Pancreas (tissue), 10 donors: ENCODE data around the gene RBMS3. TPM values are rescaled to one million over a fixed set of nuclear protein-coding genes. Genes with fewer than 3 reads are reported as not detected.

Source experiments
- ATAC-seq, 4 donors: fragments of 200-7000 bp; cut with Tn5 transposase; one replicate each; pipeline versions ENCODE4 v1.8.0 to v1.9.1; 2020; ENCODE audit warnings: mild to moderate bottlenecking in 4 of 4, moderate library complexity in 4 of 4
- DNase-seq, 6 donors: peaks; one replicate each; pipeline ENCODE4 v3.0.0-alpha.2; 2020
- FAIRE-seq: peaks from 2 replicates; lab custom pipeline; 2012; peaks lifted over from hg19 to GRCh38; lab: Jason Lieb, UNC
- H3K27ac ChIP-seq, 4 donors: fragments of 200-600 bp; sonication (generic); 1 replicate in 3 of 4; 2 replicates in 1 of 4; pipeline versions ENCODE4 v1.5.0 to v1.8.0; 2020
- H3K27me3 ChIP-seq, 4 donors: fragments of 200-600 bp; one replicate each; pipeline ENCODE4 v1.8.0; 2021
- H3K36me3 ChIP-seq, 3 donors: fragments of 200-600 bp; sonication (generic) in 1 of 3; one replicate each; pipeline versions ENCODE4 v1.5.0 to v1.8.0; 2020 to 2021
- H3K4me1 ChIP-seq, 3 donors: fragments of 200-600 bp; one replicate each; pipeline ENCODE4 v1.8.0; 2021
- H3K4me3 ChIP-seq, 4 donors: fragments of 200-600 bp; sonication (generic) in 2 of 4; one replicate each; pipeline versions ENCODE4 v1.5.0 to v1.8.0; 2020 to 2021
- H3K9me3 ChIP-seq, 4 donors: fragments of 200-600 bp; one replicate each; pipeline ENCODE4 v1.8.0; 2021
- WGBS, 2 donors: extraction: QIAGEN DNeasy Blood & Tissue Kit; methylation state at CpG; one replicate each; pipeline ENCODE4 v1.1.7; 2013; 5-methylcytosine and 5-hydroxymethylcytosine counted together
- intact Hi-C, 3 donors: fragments of 100-400 bp; cut with DNase I; formaldehyde crosslinking; loops; one replicate each; pipeline versions ENCODE4 v1.11.1 to v1.14.2; 2022
- polyA plus RNA-seq, 2 donors: library from polyadenylated mRNA; stranded (reverse); fragments of 200-250 nt; gene quantifications; one replicate each; pipeline ENCODE4 v1.2.3, GENCODE V29; 2013
- total RNA-seq, 6 donors: library from RNA; stranded (reverse); fragmentation: NEBNext Ultra II Directional in 4 of 6; extraction: Animal tissue kit (Norgen Biotek cat#: 25700) in 4 of 6; gene quantifications; one replicate each; pipeline versions ENCODE4 v1.2.1 to v1.2.4, GENCODE V29; 2021 to 2023
- TF ChIP-seq, protein P1 (sequence below), 4 donors: fragments of 200-600 bp; sonication (generic) in 3 of 4; IDR thresholded peaks; one replicate each; pipeline versions ENCODE4 v1.5.0 to v1.8.0; 2021; ENCODE audit warnings: antibody characterized with exemption in 4 of 4
- donor health status: healthy with polysubstance abuse.
- donor health status: DM: no; HTN: no; CAD: no; lungs with moderate emphysema.
- donor health status: DM: no; HTN: no; CAD: no.
- donor health status: control.
- donor health status: control.
- donor health status: Bipolar disorder and iron deficiency.
- donor health status: DM: yes; HTN: yes; CAD: no.
- donor health status: DM: no; HTN: no; CAD: no.
- donor health status: DM: no; HTN: no; CAD: no.
- donor health status: DM: yes; HTN: yes; CAD: no.

RBMS3 gene
- total and polyA plus RNA-seq, 8 donors: 4.0 to 10.0 (median 6.6) TPM

DNA sequence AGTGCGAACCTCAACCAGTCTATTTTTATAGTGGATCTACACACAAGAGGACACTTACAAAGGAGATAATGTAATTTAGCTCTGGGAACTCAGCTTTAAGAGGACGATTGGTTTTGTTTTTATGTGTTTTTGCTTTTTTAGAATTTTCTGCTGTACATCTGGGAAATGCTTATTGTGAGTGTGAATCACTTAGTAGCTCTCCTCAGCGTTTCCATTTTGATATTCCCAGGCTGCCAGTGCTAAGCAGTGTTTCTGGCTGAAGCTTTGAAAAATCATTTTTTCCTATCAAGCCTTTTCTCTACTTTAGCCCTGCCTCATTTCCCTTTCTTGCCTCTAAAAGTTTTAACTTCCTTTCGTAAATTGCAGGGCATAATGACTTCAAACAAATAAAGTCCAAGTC lies 117.9 kb downstream of the RBMS3 start:
- 50 to 52% methylated on average over 4 of the region's 4 CpGs for WGBS, 2 donors
- no peak for FAIRE-seq

DNA sequence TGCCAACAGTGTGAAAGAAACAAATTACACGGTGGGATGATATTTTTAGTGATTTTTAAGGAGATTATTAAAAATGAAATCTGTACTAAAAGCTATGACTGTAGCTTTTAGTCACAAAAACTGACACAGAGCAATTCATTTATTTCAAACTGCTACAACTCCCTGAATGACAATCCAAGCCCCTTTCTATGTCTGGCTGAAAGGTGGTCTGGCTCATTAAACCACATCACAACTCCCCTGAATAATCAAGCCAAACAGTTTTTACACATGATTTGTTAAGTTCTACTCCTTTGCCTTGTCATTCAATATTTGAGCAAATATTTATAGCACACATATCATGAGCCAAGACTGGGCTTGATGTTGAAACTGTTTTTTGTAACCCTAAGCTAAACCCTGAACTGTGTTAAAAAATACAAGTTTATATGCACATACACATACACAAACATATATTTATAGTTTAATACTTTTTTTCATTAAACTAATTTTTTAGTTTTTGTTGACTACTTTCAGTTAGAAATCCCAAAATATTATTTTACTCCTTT lies 125.5 kb downstream of the RBMS3 start:
- Histone ChIP-seq H3K27me3 (no peaks in the 10 kb centered on the region), H3K4me3 (no peak overlapping the region), H3K36me3 (no peaks in the 10 kb centered on the region), H3K4me1 (no peaks in the 10 kb centered on the region), H3K9me3 (no peaks in the 10 kb centered on the region), H3K27ac (no peak overlapping the region)
- no peak for DNase-seq
- 14 to 25% methylated on average over 1 of the region's 1 CpG for WGBS, 2 donors
- FAIRE-seq: peak; percentile 39
- TF ChIP-seq, protein P1, sequence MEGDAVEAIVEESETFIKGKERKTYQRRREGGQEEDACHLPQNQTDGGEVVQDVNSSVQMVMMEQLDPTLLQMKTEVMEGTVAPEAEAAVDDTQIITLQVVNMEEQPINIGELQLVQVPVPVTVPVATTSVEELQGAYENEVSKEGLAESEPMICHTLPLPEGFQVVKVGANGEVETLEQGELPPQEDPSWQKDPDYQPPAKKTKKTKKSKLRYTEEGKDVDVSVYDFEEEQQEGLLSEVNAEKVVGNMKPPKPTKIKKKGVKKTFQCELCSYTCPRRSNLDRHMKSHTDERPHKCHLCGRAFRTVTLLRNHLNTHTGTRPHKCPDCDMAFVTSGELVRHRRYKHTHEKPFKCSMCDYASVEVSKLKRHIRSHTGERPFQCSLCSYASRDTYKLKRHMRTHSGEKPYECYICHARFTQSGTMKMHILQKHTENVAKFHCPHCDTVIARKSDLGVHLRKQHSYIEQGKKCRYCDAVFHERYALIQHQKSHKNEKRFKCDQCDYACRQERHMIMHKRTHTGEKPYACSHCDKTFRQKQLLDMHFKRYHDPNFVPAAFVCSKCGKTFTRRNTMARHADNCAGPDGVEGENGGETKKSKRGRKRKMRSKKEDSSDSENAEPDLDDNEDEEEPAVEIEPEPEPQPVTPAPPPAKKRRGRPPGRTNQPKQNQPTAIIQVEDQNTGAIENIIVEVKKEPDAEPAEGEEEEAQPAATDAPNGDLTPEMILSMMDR (IDR thresholded peaks at IDR 0.05): no peak
- intact Hi-C loops: no loop called here
- no peak for ATAC-seq

More for the DNA sequence above, 117.9 kb downstream of the RBMS3 start:
- ATAC-seq: no peak
- Histone ChIP-seq H3K36me3 (no peaks in the 10 kb centered on the region), H3K4me3 (no peak overlapping the region), H3K27ac (no peak overlapping the region), H3K9me3 (no peaks in the 10 kb centered on the region), H3K4me1 (no peaks in the 10 kb centered on the region), H3K27me3 (no peaks in the 10 kb centered on the region)
- intact Hi-C loops: no loop called here
- TF ChIP-seq, protein P1 (IDR thresholded peaks at IDR 0.05): no peak
- DNase-seq: no peak

DNA sequence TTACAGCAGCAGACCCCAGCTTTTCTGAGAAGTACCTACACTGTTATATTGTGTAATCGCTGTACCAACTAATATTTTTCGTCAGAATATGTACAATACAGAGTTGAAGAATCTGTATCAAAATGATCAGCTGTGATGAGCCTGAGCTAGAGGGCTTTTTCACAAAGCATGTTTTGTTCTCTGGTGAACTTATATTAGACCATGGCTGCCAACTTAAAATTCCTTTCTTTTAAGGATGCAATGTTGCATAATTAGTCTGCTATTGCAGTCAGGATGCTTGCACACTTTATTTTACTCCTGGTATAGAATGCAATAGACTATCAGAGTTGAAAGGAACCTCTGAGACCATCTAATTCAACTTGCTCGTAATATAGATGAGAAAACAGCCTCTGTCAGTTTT lies 127.8 kb downstream of the RBMS3 start:
- TF ChIP-seq, protein P1 (IDR thresholded peaks at IDR 0.05): no peak
- H3K4me3 ChIP-seq: no peak overlapping the region
- no peak for DNase-seq
- 76 to 81% methylated on average over 3 of the region's 3 CpGs for WGBS, 2 donors
- intact Hi-C loops: no loop called here
- no peaks in the 10 kb centered on the region for H3K27me3 ChIP-seq
- H3K9me3 ChIP-seq: no peaks in the 10 kb centered on the region
- ATAC-seq: no peak
- H3K4me1 ChIP-seq: no peaks in the 10 kb centered on the region
- FAIRE-seq: no peak
- no peaks in the 10 kb centered on the region for H3K36me3 ChIP-seq
- no peak overlapping the region for H3K27ac ChIP-seq

DNA sequence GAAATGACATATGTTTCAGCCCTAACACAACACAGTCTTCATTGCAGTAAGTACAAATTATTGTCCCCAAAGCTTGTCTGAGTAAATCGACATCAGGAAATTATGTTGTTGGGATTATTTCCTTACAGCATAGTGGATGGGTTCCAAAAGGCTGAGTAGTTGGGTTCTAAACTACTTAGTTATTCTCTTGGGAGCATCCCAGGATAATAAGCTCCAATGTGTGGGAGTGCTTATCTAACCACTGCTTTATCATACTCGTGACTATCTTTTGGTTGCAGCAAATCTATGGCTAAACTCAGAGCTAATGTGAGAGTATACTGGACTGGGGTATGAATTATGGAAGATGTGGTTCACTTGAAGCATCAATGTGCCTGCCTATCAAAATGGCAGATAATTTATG lies 128.5 kb downstream of the RBMS3 start:
- TF ChIP-seq, protein P1 (IDR thresholded peaks at IDR 0.05): no peak
- intact Hi-C loops: no loop called here
- ATAC-seq: peak in 1 of 4 donors; percentile 38
- WGBS, 2 donors: 59 to 65% methylated on average over 2 of the region's 2 CpGs
- no peak overlapping the region for H3K27ac ChIP-seq
- no peak overlapping the region for H3K4me3 ChIP-seq
- no peaks in the 10 kb centered on the region for H3K9me3 ChIP-seq
- no peak for FAIRE-seq
- H3K4me1 ChIP-seq: no peaks in the 10 kb centered on the region
- no peaks in the 10 kb centered on the region for H3K36me3 ChIP-seq
- no peak for DNase-seq
- no peaks in the 10 kb centered on the region for H3K27me3 ChIP-seq

DNA sequence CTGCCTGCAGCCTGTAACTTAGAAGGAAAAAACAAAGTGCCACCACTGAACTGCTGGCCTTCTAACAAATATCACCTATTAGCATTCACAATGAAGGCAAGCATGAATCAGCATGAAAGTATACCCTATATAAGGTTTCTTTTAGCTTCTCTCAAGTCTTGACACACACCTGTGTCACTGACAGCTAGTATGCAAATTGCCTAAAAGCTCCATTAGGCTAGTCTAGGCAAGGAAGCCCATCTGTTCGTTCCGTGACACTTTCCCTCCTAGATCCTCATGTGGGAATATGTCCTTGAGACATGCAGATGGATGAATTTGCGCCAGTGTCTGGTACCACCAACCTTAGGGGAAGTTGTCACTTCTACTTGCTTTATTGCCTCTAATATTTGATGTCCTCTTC lies 129.3 kb downstream of the RBMS3 start:
- ATAC-seq: no peak
- WGBS, 2 donors: 71 to 75% methylated on average over 3 of the region's 3 CpGs
- no peak for DNase-seq

More for the DNA sequence above, 129.3 kb downstream of the RBMS3 start:
- FAIRE-seq: no peak
- H3K4me1 ChIP-seq: no peaks in the 10 kb centered on the region
- intact Hi-C loops: no loop called here
- no peaks in the 10 kb centered on the region for H3K9me3 ChIP-seq
- TF ChIP-seq, protein P1 (IDR thresholded peaks at IDR 0.05): no peak
- no peak overlapping the region for H3K4me3 ChIP-seq
- no peaks in the 10 kb centered on the region for H3K27me3 ChIP-seq
- no peak overlapping the region for H3K27ac ChIP-seq
- no peaks in the 10 kb centered on the region for H3K36me3 ChIP-seq
